Duodenal mucosa (tissue), 2 donors: Measurements from ENCODE around the gene C2CD2.

Experiments used
- H3K27ac ChIP-seq: one replicate; pipeline ENCODE4 v1.7.0; 2013; ENCODE audit warnings: low read depth, low read length
- H3K27me3 ChIP-seq, 2 donors: one replicate each; pipeline ENCODE4 v1.7.0; 2013; ENCODE audit warnings: low read length in 2 of 2, control low read depth in 1 of 2; ENCODE audit not compliant: insufficient read depth in 2 of 2, control insufficient read depth in 1 of 2
- H3K36me3 ChIP-seq, 2 donors: one replicate each; pipeline ENCODE4 v1.7.0; 2013; ENCODE audit warnings: low read length in 2 of 2, control low read depth in 1 of 2; ENCODE audit not compliant: insufficient read depth in 2 of 2, control insufficient read depth in 1 of 2
- H3K4me1 ChIP-seq, 2 donors: one replicate each; pipeline ENCODE4 v1.7.0; 2013; ENCODE audit warnings: low read length in 2 of 2, control low read depth in 1 of 2; ENCODE audit not compliant: insufficient read depth in 2 of 2, control insufficient read depth in 1 of 2
- H3K4me3 ChIP-seq, 2 donors: one replicate each; pipeline ENCODE4 v1.7.0; 2013; ENCODE audit warnings: low read length in 2 of 2, low read depth in 1 of 2
- H3K9ac ChIP-seq, 2 donors: one replicate each; pipeline ENCODE4 v1.7.0; 2013; ENCODE audit warnings: low read length in 2 of 2, low read depth in 1 of 2
- H3K9me3 ChIP-seq, 2 donors: one replicate each; pipeline ENCODE4 v1.7.0; 2013; ENCODE audit warnings: low read length in 2 of 2, control low read depth in 1 of 2; ENCODE audit not compliant: control insufficient read depth in 1 of 2

Gene C2CD2

DNA sequence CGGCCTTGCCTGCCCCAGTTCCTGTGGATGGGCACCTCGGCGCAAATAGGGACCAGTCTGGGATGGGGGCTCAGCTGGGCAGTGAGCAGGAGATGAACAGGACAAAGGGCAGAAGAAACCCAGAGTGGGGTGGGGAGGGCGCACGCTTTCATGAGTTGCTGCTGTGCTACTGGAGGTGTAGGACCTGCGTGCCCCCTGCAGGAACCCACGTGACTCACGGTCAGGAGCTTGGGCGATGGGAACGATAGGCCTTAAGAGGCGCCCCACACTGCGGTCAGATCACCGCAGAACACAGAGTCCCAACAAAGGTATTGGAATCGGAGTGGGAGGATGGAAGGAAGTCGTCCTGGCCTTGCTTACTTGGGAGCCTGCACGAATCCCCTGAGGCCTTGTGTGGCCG, 91.8 kb downstream of the C2CD2 start:
- H3K36me3 ChIP-seq: peaks cover 6 to 25% of the 10 kb centered on the region in 2 donors
- H3K27ac ChIP-seq: no peak overlapping the region
- H3K9me3 ChIP-seq: no peaks in the 10 kb centered on the region
- no peak overlapping the region for H3K4me3 ChIP-seq
- no peaks in the 10 kb centered on the region for H3K27me3 ChIP-seq
- peaks cover 0 to 17% of the 10 kb centered on the region in 2 donors for H3K4me1 ChIP-seq
- H3K9ac ChIP-seq: no peak overlapping the region

GRCh38 chr21:41861255-41861654, 92.6 kb downstream of the C2CD2 start:
- Histone ChIP-seq H3K27me3 (no peaks in the 10 kb centered on the region), H3K27ac (no peak overlapping the region), H3K36me3 (peaks cover 14 to 32% of the 10 kb centered on the region in 2 donors), H3K9ac (no peak overlapping the region), H3K4me1 (peaks cover 0 to 9% of the 10 kb centered on the region in 2 donors), H3K9me3 (no peaks in the 10 kb centered on the region), H3K4me3 (no peak overlapping the region)

DNA sequence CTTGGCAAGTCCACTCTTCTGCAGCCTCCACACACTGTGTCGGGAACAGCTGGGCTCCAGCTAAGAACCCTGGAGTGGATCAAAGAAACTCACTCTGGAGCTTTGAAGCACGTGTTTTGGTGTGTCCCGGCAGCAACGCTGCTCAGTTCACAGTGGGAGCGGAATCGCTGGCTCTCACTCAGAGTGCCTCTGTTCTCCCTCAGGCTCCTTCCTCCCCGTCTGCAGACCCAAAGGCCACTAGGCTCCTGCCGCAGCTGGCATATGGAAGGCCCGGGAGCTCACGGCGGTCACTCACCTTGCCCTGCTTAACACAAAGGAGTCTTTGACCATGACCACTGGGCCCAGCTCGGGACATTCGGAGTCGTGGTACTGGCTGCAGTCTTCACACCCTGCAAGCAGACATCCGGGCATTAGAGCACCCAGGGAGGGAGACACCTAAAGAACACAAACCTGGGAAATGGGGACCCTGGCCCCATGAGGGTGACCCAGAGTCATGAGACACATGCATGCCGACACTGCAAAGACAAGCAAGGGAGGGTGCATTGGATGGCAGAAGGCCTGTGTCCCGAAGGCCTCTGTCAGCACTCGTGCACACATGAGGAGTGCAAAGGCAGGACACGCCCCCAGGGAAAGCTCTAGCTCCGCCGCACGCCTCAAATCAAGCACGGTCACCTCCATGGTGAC, 94.4 kb downstream of the C2CD2 start:
- H3K36me3 ChIP-seq: peaks cover 20 to 37% of the 10 kb centered on the region in 2 donors

DNA sequence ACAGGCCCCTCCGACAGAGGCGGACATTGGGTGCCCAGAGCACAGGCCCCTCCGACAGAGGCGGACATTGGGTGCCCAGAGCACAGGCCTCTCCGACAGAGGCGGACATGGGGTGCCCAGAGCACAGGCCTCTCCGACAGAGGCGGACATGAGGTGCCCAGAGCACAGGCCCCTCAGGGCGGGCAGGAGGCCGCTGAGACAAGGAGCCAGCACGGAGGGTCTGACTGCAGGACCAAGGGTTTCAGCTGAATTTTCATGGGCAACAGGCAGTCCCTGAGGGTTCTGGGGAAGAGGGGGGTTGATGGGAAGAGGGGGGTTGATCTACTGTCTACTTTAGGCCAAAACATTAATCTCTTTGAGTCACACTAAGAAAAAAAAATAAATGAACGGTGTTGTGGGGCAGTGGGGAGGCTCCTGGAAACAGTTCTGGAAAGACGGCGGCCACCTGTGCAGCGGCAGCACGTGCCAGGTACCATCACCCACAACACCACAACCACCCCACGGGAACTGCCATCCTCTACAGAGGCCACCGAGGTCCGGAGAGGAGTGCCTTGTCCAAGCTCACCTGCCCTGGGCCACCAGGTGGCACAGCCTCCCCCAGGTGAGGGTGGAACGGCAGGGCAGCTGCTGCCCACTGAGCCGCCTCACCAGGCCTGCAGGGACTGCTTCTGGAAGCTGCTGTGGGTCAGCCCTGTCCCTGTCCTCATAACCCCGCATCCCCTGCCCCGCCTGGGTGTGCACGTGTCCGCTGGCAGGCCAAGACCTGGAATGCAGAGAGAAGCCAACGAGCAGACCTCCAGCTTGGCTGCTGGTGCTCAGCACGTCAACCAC, 95.1 kb downstream of the C2CD2 start:
- Histone ChIP-seq H3K27ac (no peak overlapping the region), H3K9ac (no peak overlapping the region), H3K27me3 (no peaks in the 10 kb centered on the region), H3K36me3 (peaks cover 23 to 44% of the 10 kb centered on the region in 2 donors), H3K9me3 (no peaks in the 10 kb centered on the region), H3K4me3 (no peak overlapping the region), H3K4me1 (no peaks in the 10 kb centered on the region)

More for the DNA sequence above, 94.4 kb downstream of the C2CD2 start:
- Histone ChIP-seq H3K4me3 (no peak overlapping the region), H3K27me3 (no peaks in the 10 kb centered on the region), H3K9me3 (no peaks in the 10 kb centered on the region), H3K27ac (no peak overlapping the region), H3K9ac (no peak overlapping the region), H3K4me1 (no peaks in the 10 kb centered on the region)

GRCh38 chr21:41857771-41858300, 96.0 kb downstream of the C2CD2 start:
- no peaks in the 10 kb centered on the region for H3K9me3 ChIP-seq
- no peak overlapping the region for H3K27ac ChIP-seq
- no peak overlapping the region for H3K9ac ChIP-seq
- H3K36me3 ChIP-seq: peaks cover 23 to 53% of the 10 kb centered on the region in 2 donors
- H3K4me3 ChIP-seq: no peak overlapping the region
- H3K27me3 ChIP-seq: no peaks in the 10 kb centered on the region
- H3K4me1 ChIP-seq: no peaks in the 10 kb centered on the region

- Histone ChIP-seq H3K27me3 (no peaks in the 10 kb centered on the region), H3K9ac (no peak overlapping the region), H3K36me3 (peaks cover 23 to 60% of the 10 kb centered on the region in 2 donors), H3K4me3 (no peak overlapping the region), H3K4me1 (no peaks in the 10 kb centered on the region), H3K27ac (no peak overlapping the region), H3K9me3 (no peaks in the 10 kb centered on the region)
Measured at GRCh38 chr21:41856572-41856971, 97.2 kb downstream of the C2CD2 start.

GRCh38 chr21:41854426-41854995, 99.3 kb downstream of the C2CD2 start:
- Histone ChIP-seq H3K27me3 (no peaks in the 10 kb centered on the region), H3K9me3 (no peaks in the 10 kb centered on the region), H3K4me1 (no peaks in the 10 kb centered on the region), H3K4me3 (no peak overlapping the region), H3K9ac (no peak overlapping the region), H3K36me3 (peaks cover 22 to 60% of the 10 kb centered on the region in 2 donors), H3K27ac (no peak overlapping the region)

DNA sequence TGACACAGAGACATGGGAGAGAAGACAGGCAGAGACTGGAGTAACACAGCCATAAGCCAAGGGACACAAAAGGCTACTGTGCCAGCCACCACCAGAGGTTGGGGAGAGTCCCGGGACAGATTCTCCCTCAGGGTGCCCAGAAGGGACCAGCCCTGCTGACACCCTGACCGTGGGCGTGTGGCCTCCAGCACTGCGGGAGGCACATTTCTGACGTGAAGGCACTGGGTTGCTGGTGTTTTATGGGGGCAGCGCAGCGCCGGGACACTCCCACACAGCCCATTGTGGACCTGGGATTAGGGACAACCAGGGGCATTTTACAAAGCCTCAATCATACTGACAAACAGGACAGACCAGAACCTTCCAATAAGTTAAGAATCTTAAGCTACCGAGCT, 100.9 kb downstream of the C2CD2 start:
- H3K27me3 ChIP-seq: no peaks in the 10 kb centered on the region
- peaks cover 18 to 52% of the 10 kb centered on the region in 2 donors for H3K36me3 ChIP-seq
- H3K9me3 ChIP-seq: no peaks in the 10 kb centered on the region
- no peaks in the 10 kb centered on the region for H3K4me1 ChIP-seq
- H3K9ac ChIP-seq: no peak overlapping the region
- H3K27ac ChIP-seq: no peak overlapping the region
- H3K4me3 ChIP-seq: no peak overlapping the region

- no peak overlapping the region for H3K4me3 ChIP-seq
- H3K9ac ChIP-seq: no peak overlapping the region
- no peaks in the 10 kb centered on the region for H3K4me1 ChIP-seq
- no peaks in the 10 kb centered on the region for H3K27me3 ChIP-seq
- H3K9me3 ChIP-seq: no peaks in the 10 kb centered on the region
- H3K27ac ChIP-seq: no peak overlapping the region
- H3K36me3 ChIP-seq: peaks cover 18 to 46% of the 10 kb centered on the region in 2 donors
Measured at GRCh38 chr21:41852151-41852928, 101.5 kb downstream of the C2CD2 start.
